ENCODE results near the gene DPY30. TPM values are rescaled to one million over a fixed set of nuclear protein-coding genes. Genes with fewer than 3 reads are reported as not detected.

Gene DPY30
- total and polyA plus RNA-seq, 2 experiments from 2014 or later: 156 to 518 TPM

- TF ChIP-seq ZNF462 (CRISPR knock-in tag; IDR thresholded peaks at IDR 0.05) (no peak), POLR2AphosphoS5 (IDR thresholded peaks at IDR 0.05; ENCODE audit: low read depth) (no peak), JUNB (IDR thresholded peaks at IDR 0.05; ENCODE audit: unreplicated experiment) (no peak), CTCF (conservative IDR thresholded peaks at IDR 0.05; ENCODE audit: low read depth in 2 of 2) (no peak)
Observed at GRCh38 chr2:31999438-31999837, 40.2 kb downstream of the DPY30 start (continued).

- no peaks in the 10 kb centered on the region for H3K9me3 Mint-ChIP-seq
- no peaks in the 10 kb centered on the region for H3K36me3 Mint-ChIP-seq (ENCODE audit: low read depth)
- Histone ChIP-seq H3K9me2 (ENCODE audit: insufficient read depth) (no peaks in the 10 kb centered on the region), H2AFZ (no peak overlapping the region), H3K27ac (ENCODE audit: low read depth) (peak overlapping the region; percentile 34; the same call in 1 of the 2 replicates), H3K27me3 (ENCODE audit: insufficient read depth) (no peaks in the 10 kb centered on the region), H3K79me2 (replicated peaks; ENCODE audit: insufficient read depth) (peaks cover 98% of the 10 kb centered on the region), H4K20me1 (replicated peaks; ENCODE audit: insufficient read depth) (peaks cover 19% of the 10 kb centered on the region), H3K4me1 (ENCODE audit: insufficient read depth) (no peaks in the 10 kb centered on the region), H3K4me2 (no peak overlapping the region), H3K36me3 (ENCODE audit: insufficient read depth) (no peaks in the 10 kb centered on the region), H3F3A (replicated peaks; ENCODE audit: low read depth) (no peaks in the 10 kb centered on the region), H3K4me3 (no peak overlapping the region)
- ATAC-seq: no peak
- H3K4me1 Mint-ChIP-seq: peaks cover 16% of the 10 kb centered on the region
- no peak overlapping the region for H3K4me3 Mint-ChIP-seq
- DNase-seq (ENCODE audit: low spot score): no peak
- H3K27ac Mint-ChIP-seq: no peak overlapping the region; the same call in 1 of the 2 replicates
- peaks cover 2% of the 10 kb centered on the region for H3K27me3 Mint-ChIP-seq (ENCODE audit: insufficient read depth, low read depth, poor library complexity)
- TF ChIP-seq STAT1 (IDR thresholded peaks at IDR 0.05; ENCODE audit: unreplicated experiment): no peak
- no peak for TF ChIP-seq ETS1 (IDR thresholded peaks at IDR 0.05)
- TF ChIP-seq JUNB (IDR thresholded peaks at IDR 0.05; ENCODE audit: unreplicated experiment): no peak
- no peak for TF ChIP-seq CTCF (conservative IDR thresholded peaks at IDR 0.05; ENCODE audit: low read depth in 2 of 2)
Observed at GRCh38 chr2:31998731-31999383, 40.7 kb downstream of the DPY30 start.
